T-cell (primary cell): ENCODE data around the gene SACM1L. TPM values are rescaled to one million over a fixed set of nuclear protein-coding genes. Genes with fewer than 3 reads are reported as not detected.

ENCODE experiments used
- ATAC-seq, 4 experiments: fragments of 200-7000 bp in 3 of 4; fragments of 150-1000 bp in 1 of 4; cut with Tn5 transposase; replicated peaks in 1 of 4; 1 replicate in 3 of 4; 2 replicates in 1 of 4; pipeline ENCODE4 v1.10.0; 2021; ENCODE audit warnings: moderate library complexity in 3 of 4, mild to moderate bottlenecking in 2 of 4, moderate number of reproducible peaks in 1 of 4
- CTCF ChIA-PET, 2 donors: fragments of 300-600 bp; sonication (Branson Sonifier 250); formaldehyde crosslinking; loops; one replicate each; lab custom pipeline; 2022; ENCODE audit warnings: antibody characterized with exemption in 2 of 2; lab: Charles Lee
- POLR2A ChIA-PET, 2 donors: fragments of 300-600 bp; sonication (Branson Sonifier 250); formaldehyde crosslinking; loops; one replicate each; lab custom pipeline; 2022; ENCODE audit warnings: antibody characterized with exemption in 2 of 2; lab: Charles Lee
- DNase-seq, 35 experiments: peaks; one replicate each; pipeline versions ENCODE4 v3.0.0 to v3.0.0-alpha.2; 2013 to 2023
- H3K27ac ChIP-seq: one replicate; pipeline ENCODE4 v1.5.1; 2013; ENCODE audit warnings: low read length
- H3K27me3 ChIP-seq, 2 experiments: replicated peaks in 1 of 2; 1 replicate in 1 of 2; 2 replicates in 1 of 2; pipeline versions ENCODE4 v1.6.1 to v1.7.0; 2013; ENCODE audit warnings: low read length in 1 of 2, mixed read lengths in 1 of 2; ENCODE audit not compliant: control insufficient read depth in 2 of 2, insufficient read depth in 2 of 2; ENCODE audit errors: extremely low read depth in 1 of 2
- H3K36me3 ChIP-seq, 2 donors: 1 replicate in 1 of 2; 2 replicates in 1 of 2; pipeline versions ENCODE4 v1.6.1 to v1.7.0; 2013; ENCODE audit warnings: low read length in 1 of 2; ENCODE audit not compliant: control insufficient read depth in 2 of 2, insufficient read depth in 1 of 2; ENCODE audit errors: extremely low read depth in 1 of 2
- H3K4me1 ChIP-seq, 2 experiments: 1 replicate in 1 of 2; 2 replicates in 1 of 2; pipeline versions ENCODE4 v1.6.1 to v1.7.0; 2013; ENCODE audit warnings: low read length in 2 of 2, mixed read lengths in 1 of 2; ENCODE audit not compliant: insufficient read depth in 2 of 2, control insufficient read depth in 1 of 2; ENCODE audit errors: extremely low read depth in 1 of 2
- H3K4me3 ChIP-seq, 2 donors: 1 replicate in 1 of 2; 2 replicates in 1 of 2; pipeline versions ENCODE4 v1.5.1 to v1.7.0; 2013; ENCODE audit warnings: mild to moderate bottlenecking in 2 of 2, low read length in 1 of 2, moderate library complexity in 1 of 2; ENCODE audit not compliant: control insufficient read depth in 1 of 2; ENCODE audit errors: extremely low read depth in 1 of 2
- H3K9me3 ChIP-seq: 2 replicates; pipeline ENCODE4 v1.7.0; 2013
- H3K27ac Mint-ChIP-seq, 2 donors: one replicate each; pipeline ENCODE4 v1.8.0; 2020 to 2021; ENCODE audit warnings: mild to moderate bottlenecking in 2 of 2, mixed read lengths in 2 of 2
- H3K27me3 Mint-ChIP-seq, 2 donors: one replicate each; pipeline ENCODE4 v1.8.0; 2021 to 2022; ENCODE audit warnings: mixed read lengths in 2 of 2
- H3K36me3 Mint-ChIP-seq: one replicate; pipeline ENCODE4 v1.8.0; 2021; ENCODE audit warnings: mixed read lengths
- H3K4me1 Mint-ChIP-seq, 3 donors: one replicate each; pipeline ENCODE4 v1.8.0; 2020 to 2022; ENCODE audit warnings: mixed read lengths in 3 of 3, mild to moderate bottlenecking in 1 of 3
- H3K4me3 Mint-ChIP-seq, 3 donors: one replicate each; pipeline ENCODE4 v1.8.0; 2020 to 2022; ENCODE audit warnings: mild to moderate bottlenecking in 3 of 3, mixed read lengths in 3 of 3, moderate library complexity in 3 of 3
- H3K9me3 Mint-ChIP-seq, 3 donors: one replicate each; pipeline ENCODE4 v1.8.0; 2020 to 2022; ENCODE audit warnings: mixed read lengths in 3 of 3
- WGBS: methylation state at CpG from one replicate; pipeline ENCODE4 v1.1.5; 2013; ENCODE audit warnings: missing lambda C conversion rate; ENCODE audit not compliant: insufficient coverage; 5-methylcytosine and 5-hydroxymethylcytosine counted together
- total RNA-seq, 35 experiments: library from RNA in 6 of 35; stranded (reverse) in 6 of 35; fragments of 120-200 nt in 1 of 35; gene quantifications; one replicate each; pipeline versions ENCODE4 v1.2.1 to v1.2.4 and lab custom pipeline; 2013 to 2026

The SACM1L gene
- total RNA-seq, 5 donors from 2014 or later (not counting 1 experiment from before 2014, with no cell fraction given) = 62.8 to 81.5 (median 69.1) TPM

- Mint-ChIP-seq H3K27ac (peak overlapping the region; percentile 93 to 94), H3K9me3 (no peaks in the 10 kb centered on the region), H3K4me3 (peak overlapping the region; percentile 87 to 92 (median 89)), H3K36me3 (peaks cover 27% of the 10 kb centered on the region), H3K27me3 (no peaks in the 10 kb centered on the region), H3K4me1 (peaks cover 33 to 49% (median 39%) of the 10 kb centered on the region in 3 donors)
- Histone ChIP-seq H3K4me3 (peak overlapping the region; percentile 44 to 66), H3K27ac (peak overlapping the region; percentile 80), H3K27me3 (no peaks in the 10 kb centered on the region), H3K9me3 (no peaks in the 10 kb centered on the region), H3K36me3 (peaks cover 4 to 31% of the 10 kb centered on the region in 2 donors), H3K4me1 (peaks cover 7 to 27% of the 10 kb centered on the region in 2 experiments)
- ChIA-PET POLR2A (interaction anchor here in 1 of 2 donors (1.0 kb wide), 1 partner anchor 30 kb away, joined by 4 read pairs; no protein-coding TSS in a partner anchor), CTCF (interaction anchor here in 1 of 2 donors (1.1 to 3.0 kb wide), 3 partner anchors 9 to 154 kb away, joined by 3 to 14 read pairs (median 4); no protein-coding TSS in a partner anchor)
- DNase-seq = peak; percentile 46 to 86 (median 75)
- ATAC-seq = peak; percentile 91 to 97 (median 94)
- 2% methylated on average over 8 of the region's 10 CpGs for WGBS
Observed at GRCh38 chr3:45664578-45664977, 24.6 kb upstream of the SACM1L start.

- H3K4me1 Mint-ChIP-seq = peaks cover 28 to 43% (median 34%) of the 10 kb centered on the region in 3 donors
- Histone ChIP-seq H3K36me3 (peaks cover 4 to 37% of the 10 kb centered on the region in 2 donors), H3K9me3 (no peaks in the 10 kb centered on the region), H3K27ac (peak overlapping the region; percentile 80), H3K4me1 (peaks cover 7 to 27% of the 10 kb centered on the region in 2 experiments), H3K27me3 (no peaks in the 10 kb centered on the region), H3K4me3 (peak overlapping the region; percentile 44 to 66)
- no peaks in the 10 kb centered on the region for H3K9me3 Mint-ChIP-seq
- ChIA-PET POLR2A (no interaction called here), CTCF (interaction anchor here in 1 of 2 donors (1.5 to 3.0 kb wide), 2 partner anchors 9 to 29 kb away, joined by 5 to 14 read pairs; no protein-coding TSS in a partner anchor)
- no peaks in the 10 kb centered on the region for H3K27me3 Mint-ChIP-seq
- DNase-seq = peak; percentile 20 to 87 (median 56)
- peak overlapping the region; percentile 93 to 94 for H3K27ac Mint-ChIP-seq
- peaks cover 31% of the 10 kb centered on the region for H3K36me3 Mint-ChIP-seq
- peak; percentile 53 to 61 (median 58) for ATAC-seq
- WGBS = 35% methylated on average over 2 of the region's 9 CpGs
- H3K4me3 Mint-ChIP-seq = peak overlapping the region; percentile 87 to 92 (median 89)
Observed at GRCh38 chr3:45665101-45665572, 24.1 kb upstream of the SACM1L start.

- WGBS = 96% methylated on average over 6 of the region's 8 CpGs
- H3K4me1 ChIP-seq = peaks cover 7 to 27% of the 10 kb centered on the region in 2 experiments
- ChIA-PET CTCF (interaction anchor here (0.6 to 1.2 kb wide), 4 partner anchors 10 to 155 kb away, joined by 3 to 5 read pairs (median 4); no protein-coding TSS in a partner anchor), POLR2A (interaction anchor here in 1 of 2 donors (1.2 kb wide), 1 partner anchor 26 kb away, joined by 5 read pairs; no protein-coding TSS in a partner anchor)
- Mint-ChIP-seq H3K9me3 (no peaks in the 10 kb centered on the region), H3K4me3 (peak overlapping the region in 1 of 3 donors; percentile 87), H3K36me3 (peaks cover 31% of the 10 kb centered on the region), H3K4me1 (peaks cover 26 to 43% (median 33%) of the 10 kb centered on the region in 3 donors), H3K27ac (peak overlapping the region; percentile 32 to 61), H3K27me3 (no peaks in the 10 kb centered on the region)
- H3K36me3 ChIP-seq = peaks cover 4 to 52% of the 10 kb centered on the region in 2 donors
- no peaks in the 10 kb centered on the region for H3K27me3 ChIP-seq
- H3K9me3 ChIP-seq = no peaks in the 10 kb centered on the region
- no peak for DNase-seq
- H3K4me3 ChIP-seq = no peak overlapping the region
- ATAC-seq = no peak
- H3K27ac ChIP-seq = no peak overlapping the region
Observed at GRCh38 chr3:45666757-45667431, 22.3 kb upstream of the SACM1L start.

GRCh38 chr3:45667569-45667934 is 21.6 kb upstream of the SACM1L start:
- DNase-seq (no peak), ATAC-seq (no peak)
- peaks cover 26 to 43% (median 33%) of the 10 kb centered on the region in 3 donors for H3K4me1 Mint-ChIP-seq
- Histone ChIP-seq H3K4me1 (peaks cover 7 to 27% of the 10 kb centered on the region in 2 experiments), H3K27me3 (no peaks in the 10 kb centered on the region), H3K36me3 (peaks cover 4 to 56% of the 10 kb centered on the region in 2 donors), H3K9me3 (no peaks in the 10 kb centered on the region), H3K4me3 (no peak overlapping the region), H3K27ac (no peak overlapping the region)
- H3K9me3 Mint-ChIP-seq = no peaks in the 10 kb centered on the region
- peak overlapping the region in 1 of 2 donors; percentile 32 for H3K27ac Mint-ChIP-seq
- CTCF ChIA-PET = interaction anchor here (0.6 to 1.0 kb wide), 3 partner anchors 10 to 26 kb away, joined by 3 to 5 read pairs (median 4); no protein-coding TSS in a partner anchor
- H3K27me3 Mint-ChIP-seq = no peaks in the 10 kb centered on the region
- POLR2A ChIA-PET = interaction anchor here in 1 of 2 donors (1.0 kb wide), 1 partner anchor 11 kb away, joined by 3 read pairs; no protein-coding TSS in a partner anchor
- H3K36me3 Mint-ChIP-seq = peaks cover 36% of the 10 kb centered on the region
- H3K4me3 Mint-ChIP-seq = no peak overlapping the region
- no CpG with 5 or more reads among the region's 1 CpG for WGBS

- Histone ChIP-seq H3K9me3 (no peaks in the 10 kb centered on the region), H3K36me3 (peaks cover 7 to 79% of the 10 kb centered on the region in 2 donors), H3K4me3 (no peak overlapping the region), H3K4me1 (peaks cover 0 to 11% of the 10 kb centered on the region in 2 experiments), H3K27ac (no peak overlapping the region), H3K27me3 (no peaks in the 10 kb centered on the region)
- Mint-ChIP-seq H3K4me1 (peaks cover 11 to 28% (median 19%) of the 10 kb centered on the region in 3 donors), H3K9me3 (no peaks in the 10 kb centered on the region), H3K4me3 (no peak overlapping the region), H3K36me3 (peaks cover 57% of the 10 kb centered on the region), H3K27ac (no peak overlapping the region), H3K27me3 (no peaks in the 10 kb centered on the region)
- ATAC-seq = no peak
- DNase-seq = no peak
- CTCF ChIA-PET = interaction anchor here in 1 of 2 donors (1.3 kb wide), 1 partner anchor 10 kb away, joined by 5 read pairs; no protein-coding TSS in a partner anchor
- POLR2A ChIA-PET = no interaction called here
Observed at GRCh38 chr3:45670436-45670835, 18.8 kb upstream of the SACM1L start.

GRCh38 chr3:45670991-45671390 is 18.2 kb upstream of the SACM1L start:
- H3K9me3 Mint-ChIP-seq = no peaks in the 10 kb centered on the region
- peaks cover 8 to 25% (median 14%) of the 10 kb centered on the region in 3 donors for H3K4me1 Mint-ChIP-seq
- DNase-seq (no peak), ATAC-seq (no peak)
- POLR2A ChIA-PET = no interaction called here
- Histone ChIP-seq H3K27me3 (no peaks in the 10 kb centered on the region), H3K9me3 (no peaks in the 10 kb centered on the region), H3K4me3 (no peak overlapping the region), H3K27ac (no peak overlapping the region), H3K36me3 (peaks cover 7 to 77% of the 10 kb centered on the region in 2 donors), H3K4me1 (peaks cover 0 to 8% of the 10 kb centered on the region in 2 experiments)
- H3K27me3 Mint-ChIP-seq = no peaks in the 10 kb centered on the region
- CTCF ChIA-PET = interaction anchor here in 1 of 2 donors (1.3 kb wide), 1 partner anchor 11 kb away, joined by 5 read pairs; no protein-coding TSS in a partner anchor
- no peak overlapping the region for H3K4me3 Mint-ChIP-seq
- WGBS = 100% methylated on average over 2 of the region's 2 CpGs
- no peak overlapping the region for H3K27ac Mint-ChIP-seq
- peaks cover 57% of the 10 kb centered on the region for H3K36me3 Mint-ChIP-seq
